ENCODE measurements around the gene RFT1.

DNA sequence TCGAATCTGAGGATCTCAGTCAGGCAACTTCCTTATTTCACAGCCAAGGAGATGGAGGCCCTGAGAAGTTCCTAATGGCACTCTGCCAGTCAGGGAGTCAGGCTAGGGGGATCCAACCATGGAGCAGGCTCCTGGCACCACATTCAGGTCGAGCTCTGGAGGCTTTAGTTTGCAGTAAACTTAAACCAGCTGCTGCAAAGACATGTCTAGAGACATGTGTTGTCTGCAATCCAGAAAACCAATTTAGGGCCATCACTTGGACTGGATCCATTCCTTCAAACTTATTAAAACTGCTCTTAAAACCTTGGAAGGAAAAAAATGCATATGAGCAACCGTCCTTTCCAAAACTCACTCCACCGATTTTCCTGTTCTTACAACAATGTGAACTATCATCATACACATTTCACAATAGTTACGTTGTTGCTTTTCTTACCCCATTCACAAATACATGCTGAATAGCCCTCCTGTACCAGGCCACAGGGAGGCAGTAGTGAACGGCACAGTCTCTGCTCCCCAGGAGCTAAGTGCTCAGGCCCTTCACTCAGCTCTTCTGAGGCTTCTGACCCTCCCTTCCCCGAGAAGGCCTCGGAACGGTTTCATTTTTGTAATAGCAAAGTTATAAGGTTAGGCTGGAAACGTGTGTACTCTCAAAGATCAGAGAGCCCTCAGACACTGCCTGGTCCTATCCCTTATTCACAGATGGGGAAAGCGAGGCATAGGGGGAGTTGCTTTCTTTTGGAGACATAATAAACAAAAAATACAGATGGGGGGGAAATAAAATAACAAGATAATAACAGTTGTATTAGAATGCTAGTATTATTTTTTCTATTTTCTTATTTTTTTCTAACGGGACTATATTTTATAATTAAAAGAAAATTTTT is 20.1 kb downstream of the RFT1 start:
- TF ChIP-seq, protein P1, sequence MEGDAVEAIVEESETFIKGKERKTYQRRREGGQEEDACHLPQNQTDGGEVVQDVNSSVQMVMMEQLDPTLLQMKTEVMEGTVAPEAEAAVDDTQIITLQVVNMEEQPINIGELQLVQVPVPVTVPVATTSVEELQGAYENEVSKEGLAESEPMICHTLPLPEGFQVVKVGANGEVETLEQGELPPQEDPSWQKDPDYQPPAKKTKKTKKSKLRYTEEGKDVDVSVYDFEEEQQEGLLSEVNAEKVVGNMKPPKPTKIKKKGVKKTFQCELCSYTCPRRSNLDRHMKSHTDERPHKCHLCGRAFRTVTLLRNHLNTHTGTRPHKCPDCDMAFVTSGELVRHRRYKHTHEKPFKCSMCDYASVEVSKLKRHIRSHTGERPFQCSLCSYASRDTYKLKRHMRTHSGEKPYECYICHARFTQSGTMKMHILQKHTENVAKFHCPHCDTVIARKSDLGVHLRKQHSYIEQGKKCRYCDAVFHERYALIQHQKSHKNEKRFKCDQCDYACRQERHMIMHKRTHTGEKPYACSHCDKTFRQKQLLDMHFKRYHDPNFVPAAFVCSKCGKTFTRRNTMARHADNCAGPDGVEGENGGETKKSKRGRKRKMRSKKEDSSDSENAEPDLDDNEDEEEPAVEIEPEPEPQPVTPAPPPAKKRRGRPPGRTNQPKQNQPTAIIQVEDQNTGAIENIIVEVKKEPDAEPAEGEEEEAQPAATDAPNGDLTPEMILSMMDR (IDR thresholded peaks at IDR 0.05), result peak; percentile 29 to 65
- TF ChIP-seq POLR2A (IDR thresholded peaks at IDR 0.05) (no peak), POLR2AphosphoS5 (IDR thresholded peaks at IDR 0.05) (no peak), EP300 (IDR thresholded peaks at IDR 0.05) (no peak)
